IPS DF 6.9 (cell line): ENCODE results near the gene CPEB4.

Experiments
- DNase-seq: peaks from one replicate; pipeline ENCODE4 v3.0.0-alpha.2; 2013; ENCODE audit warnings: low read depth, low spot score
- H3K27ac ChIP-seq: one replicate; pipeline ENCODE4 v1.5.1; 2013; ENCODE audit warnings: low read length, control low read depth
- H3K27me3 ChIP-seq: 2 replicates; pipeline ENCODE4 v1.6.1; 2013; ENCODE audit warnings: mild to moderate bottlenecking, low read length; ENCODE audit not compliant: control insufficient read depth, insufficient read depth
- H3K36me3 ChIP-seq: 2 replicates; pipeline ENCODE4 v1.6.1; 2013; ENCODE audit warnings: low read length; ENCODE audit not compliant: control insufficient read depth, insufficient read depth
- H3K4me1 ChIP-seq: 2 replicates; pipeline ENCODE4 v1.6.1; 2013; ENCODE audit warnings: low read length; ENCODE audit not compliant: control insufficient read depth, insufficient read depth
- H3K4me3 ChIP-seq: 2 replicates; pipeline ENCODE4 v1.5.1; 2013; ENCODE audit warnings: mild to moderate bottlenecking, low read length
- H3K9me3 ChIP-seq: 2 replicates; pipeline ENCODE4 v1.6.1; 2013; ENCODE audit warnings: low read length, inconsistent platforms; ENCODE audit not compliant: control insufficient read depth, insufficient read depth
- WGBS: extraction: QIAGEN DNeasy Blood & Tissue Kit; methylation state at CpG from one replicate; pipeline ENCODE4 v1.1.7; 2013; ENCODE audit warnings: mixed read lengths, missing lambda C conversion rate; ENCODE audit not compliant: insufficient read length, insufficient coverage; 5-methylcytosine and 5-hydroxymethylcytosine counted together

Gene CPEB4

GRCh38 chr5:173915310-173916014, 27.3 kb downstream of the CPEB4 start:
- no peak for DNase-seq
- no CpG with 5 or more reads among the region's 7 CpGs for WGBS
- Histone ChIP-seq H3K4me1 (peaks cover 2% of the 10 kb centered on the region; the same call in 1 of the 2 replicates), H3K36me3 (no peaks in the 10 kb centered on the region), H3K27ac (no peak overlapping the region), H3K4me3 (no peak overlapping the region), H3K9me3 (no peaks in the 10 kb centered on the region), H3K27me3 (no peaks in the 10 kb centered on the region)

GRCh38 chr5:173916233-173916632, 28.1 kb downstream of the CPEB4 start:
- Histone ChIP-seq H3K9me3 (no peaks in the 10 kb centered on the region), H3K36me3 (no peaks in the 10 kb centered on the region), H3K27ac (no peak overlapping the region), H3K4me3 (no peak overlapping the region), H3K27me3 (no peaks in the 10 kb centered on the region), H3K4me1 (peaks cover 2% of the 10 kb centered on the region; the same call in 1 of the 2 replicates)
- DNase-seq, result no peak
- WGBS, result no CpG with 5 or more reads among the region's 3 CpGs

- whole genome bisulfite sequencing, result no CpG with 5 or more reads among the region's 19 CpGs
- Histone ChIP-seq H3K36me3 (no peaks in the 10 kb centered on the region), H3K9me3 (no peaks in the 10 kb centered on the region), H3K4me1 (peaks cover 3% of the 10 kb centered on the region; the same call in 1 of the 2 replicates), H3K27me3 (no peaks in the 10 kb centered on the region), H3K4me3 (peak overlapping the region; percentile 57; the same call in 1 of the 2 replicates), H3K27ac (no peak overlapping the region)
- peak; percentile 66 for DNase-seq
Observed at GRCh38 chr5:173917788-173918786, 29.9 kb downstream of the CPEB4 start.

GRCh38 chr5:173919443-173919842, 31.3 kb downstream of the CPEB4 start:
- H3K9me3 ChIP-seq, result no peaks in the 10 kb centered on the region
- no peak for DNase-seq
- no peak overlapping the region for H3K27ac ChIP-seq
- no CpG with 5 or more reads among the region's 2 CpGs for WGBS
- no peaks in the 10 kb centered on the region for H3K27me3 ChIP-seq
- no peaks in the 10 kb centered on the region for H3K36me3 ChIP-seq
- no peak overlapping the region for H3K4me3 ChIP-seq
- peaks cover 3% of the 10 kb centered on the region; the same call in 1 of the 2 replicates for H3K4me1 ChIP-seq

GRCh38 chr5:173920024-173920753, 32.0 kb downstream of the CPEB4 start:
- H3K36me3 ChIP-seq, result no peaks in the 10 kb centered on the region
- no CpG with 5 or more reads among the region's 3 CpGs for WGBS
- no peak overlapping the region for H3K4me3 ChIP-seq
- H3K27me3 ChIP-seq, result no peaks in the 10 kb centered on the region
- DNase-seq, result no peak
- H3K27ac ChIP-seq, result no peak overlapping the region
- no peaks in the 10 kb centered on the region for H3K9me3 ChIP-seq
- H3K4me1 ChIP-seq, result peaks cover 3% of the 10 kb centered on the region; the same call in 1 of the 2 replicates

GRCh38 chr5:173920866-173921555, 32.9 kb downstream of the CPEB4 start:
- Histone ChIP-seq H3K27me3 (no peaks in the 10 kb centered on the region), H3K4me1 (peaks cover 1% of the 10 kb centered on the region; the same call in 1 of the 2 replicates), H3K27ac (no peak overlapping the region), H3K36me3 (no peaks in the 10 kb centered on the region), H3K4me3 (no peak overlapping the region), H3K9me3 (no peaks in the 10 kb centered on the region)
- WGBS, result no CpG with 5 or more reads among the region's 3 CpGs
- DNase-seq, result no peak

- H3K27me3 ChIP-seq, result no peaks in the 10 kb centered on the region
- H3K9me3 ChIP-seq, result no peaks in the 10 kb centered on the region
- no peak overlapping the region for H3K27ac ChIP-seq
- no peak for DNase-seq
- H3K4me1 ChIP-seq, result peaks cover 1% of the 10 kb centered on the region; the same call in 1 of the 2 replicates
- no peak overlapping the region for H3K4me3 ChIP-seq
- no CpG with 5 or more reads among the region's 2 CpGs for WGBS
- H3K36me3 ChIP-seq, result no peaks in the 10 kb centered on the region
Observed at GRCh38 chr5:173922527-173922926, 34.4 kb downstream of the CPEB4 start.

- no peak overlapping the region for H3K27ac ChIP-seq
- H3K27me3 ChIP-seq, result no peaks in the 10 kb centered on the region
- H3K9me3 ChIP-seq, result no peaks in the 10 kb centered on the region
- H3K4me3 ChIP-seq, result no peak overlapping the region
- DNase-seq, result no peak
- WGBS, result no CpG with 5 or more reads among the region's 3 CpGs
- H3K4me1 ChIP-seq, result peaks cover 1% of the 10 kb centered on the region; the same call in 1 of the 2 replicates
- no peaks in the 10 kb centered on the region for H3K36me3 ChIP-seq
Observed at GRCh38 chr5:173923218-173924095, 35.3 kb downstream of the CPEB4 start.

- Histone ChIP-seq H3K27ac (no peak overlapping the region), H3K36me3 (no peaks in the 10 kb centered on the region), H3K9me3 (no peaks in the 10 kb centered on the region), H3K27me3 (no peaks in the 10 kb centered on the region), H3K4me3 (no peak overlapping the region), H3K4me1 (0 out of 2 replicates have a peak, but pooled peaks cover 1% of the 10 kb centered on the region)
- DNase-seq, result no peak
Observed at GRCh38 chr5:173924899-173925298, 36.8 kb downstream of the CPEB4 start.
